PFSK-1 (cell line): ENCODE data around the gene SEMA3F.

Source experiments
- FOXP2 ChIP-seq: optimal IDR thresholded peaks from 2 replicates; pipeline ENCODE3; 2011; ENCODE audit warnings: borderline replicate concordance, control low read depth, inconsistent platforms; ENCODE audit not compliant: insufficient read depth; ENCODE audit errors: extremely low read length, extremely low read depth
- POLR2AphosphoS5 ChIP-seq: IDR thresholded peaks from 2 replicates; pipeline ENCODE4 v1.6.1; 2012; ENCODE audit warnings: low read depth, mild to moderate bottlenecking, control low read depth, low read length, moderate library complexity
- SIN3A ChIP-seq: IDR thresholded peaks from 2 replicates; pipeline ENCODE4 v1.6.1; 2012; ENCODE audit warnings: mild to moderate bottlenecking, low read length, moderate library complexity, borderline replicate concordance; ENCODE audit not compliant: insufficient read depth
- TAF1 ChIP-seq: IDR thresholded peaks from 2 replicates; pipeline ENCODE4 v1.6.1; 2012; ENCODE audit warnings: low read length, control low read depth, borderline replicate concordance; ENCODE audit not compliant: insufficient read depth
- TF ChIP-seq, protein P1 (sequence below), 2 experiments: IDR thresholded peaks; 2 replicates each; pipeline versions ENCODE4 v1.6.1 to v1.8.0; 2011 to 2012; ENCODE audit warnings: low read depth in 2 of 2, low read length in 2 of 2, control low read depth in 1 of 2, inconsistent platforms in 1 of 2, mild to moderate bottlenecking in 1 of 2, moderate library complexity in 1 of 2; ENCODE audit not compliant: insufficient read depth in 1 of 2

Gene SEMA3F

DNA sequence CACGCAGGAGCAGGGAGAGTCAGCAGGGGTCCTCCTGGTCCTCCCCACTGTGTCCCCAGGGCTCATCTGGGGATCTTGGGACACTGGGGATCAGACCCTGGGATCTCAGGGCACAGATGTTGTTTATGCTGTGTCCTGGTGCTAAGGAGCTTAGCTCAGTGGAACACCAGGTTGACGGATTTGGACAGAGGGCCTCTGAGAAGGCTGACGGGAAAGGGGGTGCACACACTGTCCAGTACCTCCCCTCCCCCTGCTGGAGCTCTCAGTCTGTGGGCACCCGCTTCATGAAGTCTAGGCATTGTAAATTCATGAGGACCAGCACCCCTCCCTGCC lies 21.9 kb upstream of the SEMA3F start:
- TF ChIP-seq, protein P1, sequence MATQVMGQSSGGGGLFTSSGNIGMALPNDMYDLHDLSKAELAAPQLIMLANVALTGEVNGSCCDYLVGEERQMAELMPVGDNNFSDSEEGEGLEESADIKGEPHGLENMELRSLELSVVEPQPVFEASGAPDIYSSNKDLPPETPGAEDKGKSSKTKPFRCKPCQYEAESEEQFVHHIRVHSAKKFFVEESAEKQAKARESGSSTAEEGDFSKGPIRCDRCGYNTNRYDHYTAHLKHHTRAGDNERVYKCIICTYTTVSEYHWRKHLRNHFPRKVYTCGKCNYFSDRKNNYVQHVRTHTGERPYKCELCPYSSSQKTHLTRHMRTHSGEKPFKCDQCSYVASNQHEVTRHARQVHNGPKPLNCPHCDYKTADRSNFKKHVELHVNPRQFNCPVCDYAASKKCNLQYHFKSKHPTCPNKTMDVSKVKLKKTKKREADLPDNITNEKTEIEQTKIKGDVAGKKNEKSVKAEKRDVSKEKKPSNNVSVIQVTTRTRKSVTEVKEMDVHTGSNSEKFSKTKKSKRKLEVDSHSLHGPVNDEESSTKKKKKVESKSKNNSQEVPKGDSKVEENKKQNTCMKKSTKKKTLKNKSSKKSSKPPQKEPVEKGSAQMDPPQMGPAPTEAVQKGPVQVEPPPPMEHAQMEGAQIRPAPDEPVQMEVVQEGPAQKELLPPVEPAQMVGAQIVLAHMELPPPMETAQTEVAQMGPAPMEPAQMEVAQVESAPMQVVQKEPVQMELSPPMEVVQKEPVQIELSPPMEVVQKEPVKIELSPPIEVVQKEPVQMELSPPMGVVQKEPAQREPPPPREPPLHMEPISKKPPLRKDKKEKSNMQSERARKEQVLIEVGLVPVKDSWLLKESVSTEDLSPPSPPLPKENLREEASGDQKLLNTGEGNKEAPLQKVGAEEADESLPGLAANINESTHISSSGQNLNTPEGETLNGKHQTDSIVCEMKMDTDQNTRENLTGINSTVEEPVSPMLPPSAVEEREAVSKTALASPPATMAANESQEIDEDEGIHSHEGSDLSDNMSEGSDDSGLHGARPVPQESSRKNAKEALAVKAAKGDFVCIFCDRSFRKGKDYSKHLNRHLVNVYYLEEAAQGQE (IDR thresholded peaks at IDR 0.05; ENCODE audit: insufficient read depth in 1 of 2, low read depth in 2 of 2, low read length in 2 of 2), result no peak
- no peak for TF ChIP-seq POLR2AphosphoS5
- TF ChIP-seq FOXP2, result no peak
- TF ChIP-seq SIN3A, result no peak
- no peak for TF ChIP-seq TAF1

DNA sequence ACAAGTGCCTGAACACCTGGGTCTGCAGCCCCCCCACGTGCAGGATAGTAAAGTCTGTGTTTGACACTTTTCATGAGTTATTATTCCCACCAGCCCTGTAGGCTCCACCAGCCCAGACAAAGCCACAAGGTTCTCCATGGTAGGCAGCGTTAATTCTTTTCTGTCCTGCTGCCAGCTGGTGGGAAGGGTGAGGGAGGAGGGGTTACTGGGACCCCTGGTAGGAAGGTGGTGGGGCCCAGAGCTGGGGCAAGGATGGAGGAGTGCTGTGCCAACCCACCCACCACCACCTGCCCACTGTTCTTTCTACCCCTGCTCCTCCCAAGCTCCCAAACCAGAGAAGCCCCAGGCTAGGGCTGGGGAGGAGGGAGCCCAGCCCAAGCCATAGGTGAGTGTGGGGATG lies 20.8 kb upstream of the SEMA3F start:
- TF ChIP-seq TAF1, result no peak

DNA sequence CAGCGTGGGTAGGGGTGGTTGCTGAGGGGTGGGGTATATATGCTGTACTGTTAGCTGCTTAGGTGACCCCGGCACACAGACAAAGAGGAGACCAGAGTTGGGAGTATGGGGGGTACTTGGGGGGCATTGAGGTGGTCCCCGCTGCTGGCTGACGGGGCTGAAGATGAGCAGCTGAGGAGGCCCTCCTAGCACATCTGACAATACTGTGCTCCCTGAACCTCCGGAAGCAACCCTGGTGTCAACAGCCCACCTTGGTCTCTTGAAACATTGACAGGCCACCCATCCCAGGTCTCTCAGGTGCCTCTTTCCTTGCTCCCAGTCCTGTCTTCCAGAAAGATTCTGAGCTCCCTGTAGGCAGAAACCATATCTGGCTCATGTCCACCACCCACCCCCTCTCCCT lies 19.2 kb upstream of the SEMA3F start:
- TF ChIP-seq, protein P1 (IDR thresholded peaks at IDR 0.05; ENCODE audit: insufficient read depth in 1 of 2, low read depth in 2 of 2, low read length in 2 of 2), result no peak
- TF ChIP-seq POLR2AphosphoS5, result no peak
- TF ChIP-seq FOXP2, result no peak
- TF ChIP-seq SIN3A, result no peak
- TF ChIP-seq TAF1, result no peak

DNA sequence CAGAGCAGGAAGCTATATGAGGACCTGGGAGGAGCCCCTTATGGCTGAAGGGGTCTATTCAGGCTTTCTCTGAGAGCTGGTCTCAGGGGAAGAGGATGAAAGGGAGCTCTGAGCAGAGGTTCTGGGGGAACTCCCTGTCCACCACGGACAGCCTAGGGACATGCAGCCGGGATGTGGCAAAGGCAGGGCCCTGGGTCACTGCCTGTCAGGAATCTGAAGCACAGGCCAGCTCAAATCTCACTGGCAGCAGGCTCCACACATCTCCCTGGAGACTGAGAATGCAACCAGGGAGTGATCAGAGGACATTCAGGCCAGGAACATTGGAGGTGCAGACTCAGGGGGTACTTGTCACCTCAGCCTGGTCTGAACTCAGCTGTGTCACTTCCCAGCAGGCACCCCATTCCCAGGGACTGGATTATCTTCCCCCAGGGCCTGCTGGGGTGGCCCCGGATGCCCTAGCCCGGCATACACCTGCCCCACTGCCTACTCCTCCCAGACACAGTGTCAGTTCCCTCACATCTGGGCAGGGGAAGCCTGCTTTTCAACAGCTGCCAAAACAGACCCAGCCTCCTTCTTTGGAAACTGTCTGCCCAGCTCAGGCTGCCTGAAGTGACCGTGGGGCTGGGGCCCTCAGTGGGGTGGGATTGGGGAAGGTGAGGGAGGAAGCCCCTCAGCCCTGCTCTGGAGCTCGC lies 18.3 kb upstream of the SEMA3F start:
- TF ChIP-seq, protein P1 (IDR thresholded peaks at IDR 0.05; ENCODE audit: insufficient read depth in 1 of 2, low read depth in 2 of 2, low read length in 2 of 2), result no peak
- TF ChIP-seq POLR2AphosphoS5, result no peak
- TF ChIP-seq FOXP2, result no peak
- TF ChIP-seq SIN3A, result no peak
- no peak for TF ChIP-seq TAF1

DNA sequence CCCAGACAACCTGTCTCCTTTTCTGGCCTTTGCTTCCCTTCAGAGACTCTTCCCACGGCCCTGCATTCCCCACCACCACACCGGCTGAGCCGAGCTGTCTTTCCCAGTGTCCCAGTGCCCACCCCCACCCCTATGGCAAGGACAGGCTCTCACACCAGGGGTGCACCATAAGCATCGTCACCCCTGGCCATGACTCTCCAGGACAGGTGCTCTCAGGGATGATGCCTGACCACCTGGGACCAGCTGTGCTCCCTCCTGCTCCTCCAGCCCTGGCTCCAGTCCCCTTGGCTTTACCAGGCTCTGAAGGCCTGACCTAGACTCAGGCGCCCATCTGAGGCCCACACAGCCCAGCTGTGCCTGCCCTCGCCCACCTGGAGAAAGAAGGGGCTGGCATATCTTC lies 17.6 kb upstream of the SEMA3F start:
- TF ChIP-seq FOXP2 (no peak), TAF1 (no peak), SIN3A (no peak), POLR2AphosphoS5 (no peak)
- TF ChIP-seq, protein P1 (IDR thresholded peaks at IDR 0.05; ENCODE audit: insufficient read depth in 1 of 2, low read depth in 2 of 2, low read length in 2 of 2), result no peak
